ENCODE data around the gene BATF. TPM values are rescaled to one million over a fixed set of nuclear protein-coding genes. Genes with fewer than 3 reads are reported as not detected.

The BATF gene
- total RNA-seq, 1 experiment from 2014 or later, result not detected

DNA sequence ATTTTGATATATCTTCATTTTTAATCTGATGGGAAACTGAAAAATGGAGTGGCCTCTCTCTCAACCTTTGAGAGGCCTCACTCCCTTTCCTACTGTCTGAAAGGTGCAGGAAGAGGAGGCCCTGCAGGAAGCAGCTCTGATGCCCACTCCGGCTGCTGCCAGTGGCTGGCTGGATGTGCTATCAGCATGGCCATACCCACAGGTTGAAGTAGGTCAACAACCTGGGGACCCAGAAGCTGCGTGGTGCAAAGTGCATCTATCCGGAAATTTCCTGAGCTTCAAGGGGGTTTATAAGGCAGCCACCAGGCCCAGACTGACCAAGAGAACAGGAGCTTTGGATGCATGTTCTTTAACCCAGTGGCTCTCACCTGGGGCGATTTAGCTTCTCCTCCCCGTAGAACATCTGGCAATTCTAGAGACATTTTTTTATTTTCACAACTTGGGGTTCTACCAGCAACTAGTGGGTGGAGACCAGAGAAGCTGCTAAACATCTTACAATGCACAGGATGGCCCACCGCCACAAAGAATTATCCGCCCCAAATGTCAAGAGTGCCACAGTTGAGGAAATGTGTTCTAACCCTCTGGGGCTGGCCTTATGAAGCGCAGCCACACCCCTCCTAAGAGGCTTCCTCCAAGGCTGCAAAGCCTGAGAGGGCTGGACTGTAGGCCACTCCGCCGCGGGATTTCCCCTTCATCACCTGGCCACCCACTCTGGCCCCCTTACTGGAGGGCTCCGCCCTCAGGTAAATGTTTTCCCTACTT lies 8.2 kb upstream of the BATF start:
- POLR2A ChIA-PET, result no interaction called here
- Histone ChIP-seq H3K4me3 (ENCODE audit: low read depth in 2 of 2, low read length in 2 of 2) (no peak overlapping the region), H3K27me3 (ENCODE audit: control insufficient read depth, insufficient read depth, low read length) (no peaks in the 10 kb centered on the region), H3K27ac (ENCODE audit: low read length) (no peak overlapping the region), H3K36me3 (ENCODE audit: control insufficient read depth, insufficient read depth, low read length) (no peaks in the 10 kb centered on the region), H3K9me3 (ENCODE audit: control insufficient read depth, insufficient read depth, low read depth, low read length) (no peaks in the 10 kb centered on the region), H3K4me1 (ENCODE audit: control insufficient read depth, insufficient read depth, low read length) (no peaks in the 10 kb centered on the region)
- CTCF ChIA-PET, result no interaction called here
- no TSS peak for BruUV-seq (replicated peaks)
- intact Hi-C loops (cut with micrococcal nuclease; ENCODE audit: unreplicated experiment) (no loop called here), in situ Hi-C loops (cut with HindIII; ENCODE audit: low pct_unique_long_range_greater_than_20kb, low sequenced_read_pairs) (no loop called here)
- DNase-seq (ENCODE audit: low read depth, low spot score) (no peak), ATAC-seq (no peak)
- TF ChIP-seq POLR2AphosphoS5 (IDR thresholded peaks at IDR 0.05; ENCODE audit: low read depth, low read length) (no peak), SIN3A (IDR thresholded peaks at IDR 0.05; ENCODE audit: borderline replicate concordance, insufficient read depth, low read depth, low read length) (no peak)
- TF ChIP-seq, protein P1, sequence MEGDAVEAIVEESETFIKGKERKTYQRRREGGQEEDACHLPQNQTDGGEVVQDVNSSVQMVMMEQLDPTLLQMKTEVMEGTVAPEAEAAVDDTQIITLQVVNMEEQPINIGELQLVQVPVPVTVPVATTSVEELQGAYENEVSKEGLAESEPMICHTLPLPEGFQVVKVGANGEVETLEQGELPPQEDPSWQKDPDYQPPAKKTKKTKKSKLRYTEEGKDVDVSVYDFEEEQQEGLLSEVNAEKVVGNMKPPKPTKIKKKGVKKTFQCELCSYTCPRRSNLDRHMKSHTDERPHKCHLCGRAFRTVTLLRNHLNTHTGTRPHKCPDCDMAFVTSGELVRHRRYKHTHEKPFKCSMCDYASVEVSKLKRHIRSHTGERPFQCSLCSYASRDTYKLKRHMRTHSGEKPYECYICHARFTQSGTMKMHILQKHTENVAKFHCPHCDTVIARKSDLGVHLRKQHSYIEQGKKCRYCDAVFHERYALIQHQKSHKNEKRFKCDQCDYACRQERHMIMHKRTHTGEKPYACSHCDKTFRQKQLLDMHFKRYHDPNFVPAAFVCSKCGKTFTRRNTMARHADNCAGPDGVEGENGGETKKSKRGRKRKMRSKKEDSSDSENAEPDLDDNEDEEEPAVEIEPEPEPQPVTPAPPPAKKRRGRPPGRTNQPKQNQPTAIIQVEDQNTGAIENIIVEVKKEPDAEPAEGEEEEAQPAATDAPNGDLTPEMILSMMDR (IDR thresholded peaks at IDR 0.05), result no peak
- TF ChIP-seq, protein P2, sequence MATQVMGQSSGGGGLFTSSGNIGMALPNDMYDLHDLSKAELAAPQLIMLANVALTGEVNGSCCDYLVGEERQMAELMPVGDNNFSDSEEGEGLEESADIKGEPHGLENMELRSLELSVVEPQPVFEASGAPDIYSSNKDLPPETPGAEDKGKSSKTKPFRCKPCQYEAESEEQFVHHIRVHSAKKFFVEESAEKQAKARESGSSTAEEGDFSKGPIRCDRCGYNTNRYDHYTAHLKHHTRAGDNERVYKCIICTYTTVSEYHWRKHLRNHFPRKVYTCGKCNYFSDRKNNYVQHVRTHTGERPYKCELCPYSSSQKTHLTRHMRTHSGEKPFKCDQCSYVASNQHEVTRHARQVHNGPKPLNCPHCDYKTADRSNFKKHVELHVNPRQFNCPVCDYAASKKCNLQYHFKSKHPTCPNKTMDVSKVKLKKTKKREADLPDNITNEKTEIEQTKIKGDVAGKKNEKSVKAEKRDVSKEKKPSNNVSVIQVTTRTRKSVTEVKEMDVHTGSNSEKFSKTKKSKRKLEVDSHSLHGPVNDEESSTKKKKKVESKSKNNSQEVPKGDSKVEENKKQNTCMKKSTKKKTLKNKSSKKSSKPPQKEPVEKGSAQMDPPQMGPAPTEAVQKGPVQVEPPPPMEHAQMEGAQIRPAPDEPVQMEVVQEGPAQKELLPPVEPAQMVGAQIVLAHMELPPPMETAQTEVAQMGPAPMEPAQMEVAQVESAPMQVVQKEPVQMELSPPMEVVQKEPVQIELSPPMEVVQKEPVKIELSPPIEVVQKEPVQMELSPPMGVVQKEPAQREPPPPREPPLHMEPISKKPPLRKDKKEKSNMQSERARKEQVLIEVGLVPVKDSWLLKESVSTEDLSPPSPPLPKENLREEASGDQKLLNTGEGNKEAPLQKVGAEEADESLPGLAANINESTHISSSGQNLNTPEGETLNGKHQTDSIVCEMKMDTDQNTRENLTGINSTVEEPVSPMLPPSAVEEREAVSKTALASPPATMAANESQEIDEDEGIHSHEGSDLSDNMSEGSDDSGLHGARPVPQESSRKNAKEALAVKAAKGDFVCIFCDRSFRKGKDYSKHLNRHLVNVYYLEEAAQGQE (IDR thresholded peaks at IDR 0.05; ENCODE audit: insufficient read depth in 1 of 2, low read depth in 2 of 2, low read length in 1 of 2), result no peak

DNA sequence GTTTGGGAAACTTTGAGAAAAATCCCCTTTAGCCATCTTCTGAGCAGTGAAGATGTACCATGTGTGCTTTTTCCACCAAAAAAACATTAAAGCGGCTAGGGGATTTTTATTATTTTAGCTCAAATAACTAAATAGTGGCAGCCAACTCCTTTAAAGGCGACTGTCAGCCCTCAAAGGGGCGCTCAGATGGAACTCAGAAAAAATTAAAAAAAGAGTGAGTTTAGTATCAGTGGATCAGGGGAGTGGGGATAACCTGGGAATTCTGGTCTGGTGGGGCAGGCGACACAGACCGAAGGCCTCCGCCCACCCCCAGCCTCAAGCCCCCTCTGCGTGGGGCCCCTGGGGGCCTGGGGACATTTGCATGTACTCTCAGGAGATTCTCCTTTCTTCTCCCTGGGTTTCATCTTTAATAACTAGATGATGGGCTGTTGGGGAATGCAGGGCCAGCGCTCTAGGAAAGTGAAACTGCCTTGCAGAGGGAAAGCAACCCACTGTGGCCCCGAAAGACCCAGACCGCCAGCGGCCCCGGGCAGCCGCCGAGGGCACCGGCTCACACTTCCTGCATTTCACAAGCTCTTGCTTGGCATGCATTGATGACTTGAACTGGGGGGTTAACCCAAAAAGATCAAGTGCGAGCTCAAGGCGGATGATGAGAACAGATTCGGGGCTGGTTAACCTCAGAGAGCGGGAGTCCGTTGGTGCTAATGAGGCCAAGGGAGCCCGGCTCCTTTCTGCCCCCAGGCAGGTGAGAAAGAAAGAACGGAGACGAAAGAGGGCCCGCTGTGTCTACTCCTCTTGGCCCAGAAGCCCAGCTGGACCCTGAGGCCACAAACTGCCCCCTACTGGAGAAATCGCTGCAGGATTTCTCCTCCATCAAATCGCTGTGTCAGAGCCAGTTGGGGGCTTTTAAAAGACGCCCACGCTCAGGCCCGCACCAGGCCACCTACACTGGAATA lies 7.3 kb upstream of the BATF start:
- intact Hi-C loops (cut with micrococcal nuclease; ENCODE audit: unreplicated experiment), result no loop called here
- ATAC-seq, result peak; percentile 76
- POLR2A ChIA-PET, result no interaction called here
- BruUV-seq (replicated peaks), result no TSS peak
- peak overlapping the region; percentile 17 to 50 for H3K4me3 ChIP-seq (ENCODE audit: low read depth in 2 of 2, low read length in 2 of 2)
- no peaks in the 10 kb centered on the region for H3K36me3 ChIP-seq (ENCODE audit: control insufficient read depth, insufficient read depth, low read length)
- no peaks in the 10 kb centered on the region for H3K9me3 ChIP-seq (ENCODE audit: control insufficient read depth, insufficient read depth, low read depth, low read length)
- no peaks in the 10 kb centered on the region for H3K4me1 ChIP-seq (ENCODE audit: control insufficient read depth, insufficient read depth, low read length)
- in situ Hi-C loops (cut with HindIII; ENCODE audit: low pct_unique_long_range_greater_than_20kb, low sequenced_read_pairs), result no loop called here
- 0 out of 2 replicates have a peak overlapping the region, but pooled peaks have one; percentile 29 for H3K27ac ChIP-seq (ENCODE audit: low read length)
- H3K27me3 ChIP-seq (ENCODE audit: control insufficient read depth, insufficient read depth, low read length), result no peaks in the 10 kb centered on the region
- TF ChIP-seq SIN3A (IDR thresholded peaks at IDR 0.05; ENCODE audit: borderline replicate concordance, insufficient read depth, low read depth, low read length), result no peak
- no peak for TF ChIP-seq TCF7L2 (IDR thresholded peaks at IDR 0.05; ENCODE audit: low read depth, low read length)
- TF ChIP-seq POLR2AphosphoS5 (IDR thresholded peaks at IDR 0.05; ENCODE audit: low read depth, low read length), result no peak
- TF ChIP-seq, protein P1 (IDR thresholded peaks at IDR 0.05), result no peak
- TF ChIP-seq, protein P2 (IDR thresholded peaks at IDR 0.05; ENCODE audit: insufficient read depth in 1 of 2, low read depth in 2 of 2, low read length in 1 of 2), result no peak
- CTCF ChIA-PET, result interaction anchor here (0.6 kb wide), 1 partner anchor 17 kb away, joined by 5 read pairs; no protein-coding TSS in a partner anchor
- no peak for DNase-seq (ENCODE audit: low read depth, low spot score)
